ENCODE results near the gene SSBP3. TPM values are rescaled to one million over a fixed set of nuclear protein-coding genes. Genes with fewer than 3 reads are reported as not detected.

SSBP3 gene
- total and polyA plus RNA-seq, 9 of the 15 experiments (the other 6 are each of a cell fraction or from before 2014, with no cell fraction given): 8.7 to 108 (median 33.8) TPM

DNA sequence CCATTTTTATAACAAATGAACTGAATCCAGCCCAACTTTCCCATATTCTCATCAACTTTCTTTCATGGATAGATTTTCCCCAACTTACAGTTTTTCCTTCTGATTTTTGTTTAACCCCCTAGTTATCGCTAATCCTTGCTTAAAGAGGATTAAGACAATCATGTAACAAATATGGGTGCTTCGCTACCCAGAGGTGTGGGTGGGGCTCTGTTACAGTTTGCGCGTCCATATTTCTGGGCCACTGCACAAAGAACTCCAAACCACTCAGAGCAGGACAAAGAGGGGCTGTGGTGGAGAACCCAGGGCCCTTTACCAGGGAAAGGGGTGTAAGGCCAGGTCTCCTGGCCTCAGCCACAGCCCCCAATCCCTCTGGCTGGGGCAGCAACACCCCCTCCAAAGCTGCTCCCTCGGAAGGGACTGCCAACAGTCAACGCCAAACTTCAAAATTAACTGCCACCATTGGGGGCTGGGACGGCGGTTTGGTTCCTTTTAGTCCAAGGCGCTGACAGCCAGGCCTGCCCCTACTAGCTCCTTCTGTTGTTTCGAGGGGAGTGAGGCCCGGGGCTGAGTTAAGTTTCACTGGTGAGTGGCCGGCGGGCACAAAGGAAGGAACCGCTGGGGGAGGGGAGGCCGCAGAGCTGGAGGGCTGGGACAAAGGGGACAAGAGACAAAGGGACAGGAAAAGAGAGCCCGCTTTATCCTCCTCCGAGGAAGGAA, 27.9 kb downstream of the SSBP3 start:
- POLR2A ChIA-PET: interaction anchor here (0.6 to 1.3 kb wide), 5 partner anchors 14 to 156 kb away, joined by 3 to 4 read pairs (median 3); no protein-coding TSS in a partner anchor
- H2AFZ ChIP-seq (ENCODE audit: low read depth, low read length): no peak overlapping the region

More for the DNA sequence above, 27.9 kb downstream of the SSBP3 start:
- Histone ChIP-seq H3K27ac (ENCODE audit: extremely low read depth, low read depth, low read length) (peak overlapping the region; percentile 91), H3K9ac (ENCODE audit: insufficient read depth in 1 of 2, low read depth in 2 of 2, low read length in 2 of 2) (peak overlapping the region; percentile 72 to 87), H3K4me3 (no peak overlapping the region), H3K4me1 (replicated peaks in 1 of 2; ENCODE audit: control insufficient read depth in 2 of 2, insufficient read depth in 2 of 2, low read length in 2 of 2) (peaks cover 47 to 61% of the 10 kb centered on the region in 2 experiments), H4K20me1 (replicated peaks; ENCODE audit: control insufficient read depth, insufficient read depth, low read length) (peaks cover 15% of the 10 kb centered on the region; the same call in 1 of the 2 replicates), H3K27me3 (ENCODE audit: control insufficient read depth in 2 of 2, insufficient read depth in 2 of 2, low read length in 2 of 2) (no peaks in the 10 kb centered on the region), H3K4me2 (ENCODE audit: insufficient read depth, low read length) (peak overlapping the region; percentile 81; the same call in 1 of the 2 replicates), H3K9me1 (ENCODE audit: control insufficient read depth, insufficient read depth, low read length) (no peaks in the 10 kb centered on the region), H3K9me3 (replicated peaks; ENCODE audit: control insufficient read depth, insufficient read depth, low read depth, low read length) (no peaks in the 10 kb centered on the region), H3K79me2 (ENCODE audit: control insufficient read depth, insufficient read depth, low read length) (peaks cover 89% of the 10 kb centered on the region), H3K36me3 (ENCODE audit: control insufficient read depth, insufficient read depth, low read length) (peaks cover 52% of the 10 kb centered on the region; the same call in 2 of the 3 replicates)
- no peak for ATAC-seq
- in situ Hi-C loops (cut with MboI) (no loop called here), intact Hi-C loops (cut with micrococcal nuclease) (no loop called here)
- BruUV-seq (replicated peaks): no TSS peak
- TF ChIP-seq FOXA3 (CRISPR knock-in tag; conservative IDR thresholded peaks at IDR 0.05 in 1 of 2, IDR thresholded peaks at IDR 0.05 in 1 of 2) (0 out of 4 replicates have a peak, but pooled peaks of 1 of the 2 experiments have one; percentile 16), RB1 (IDR thresholded peaks at IDR 0.05; ENCODE audit: low read depth) (no peak), RBFOX2 (IDR thresholded peaks at IDR 0.05; ENCODE audit: low read depth, low read length) (0 out of 2 replicates have a peak, but pooled peaks have one; percentile 20), SNIP1 (IDR thresholded peaks at IDR 0.05; ENCODE audit: low read depth) (no peak)
- TF ChIP-seq, protein P1, sequence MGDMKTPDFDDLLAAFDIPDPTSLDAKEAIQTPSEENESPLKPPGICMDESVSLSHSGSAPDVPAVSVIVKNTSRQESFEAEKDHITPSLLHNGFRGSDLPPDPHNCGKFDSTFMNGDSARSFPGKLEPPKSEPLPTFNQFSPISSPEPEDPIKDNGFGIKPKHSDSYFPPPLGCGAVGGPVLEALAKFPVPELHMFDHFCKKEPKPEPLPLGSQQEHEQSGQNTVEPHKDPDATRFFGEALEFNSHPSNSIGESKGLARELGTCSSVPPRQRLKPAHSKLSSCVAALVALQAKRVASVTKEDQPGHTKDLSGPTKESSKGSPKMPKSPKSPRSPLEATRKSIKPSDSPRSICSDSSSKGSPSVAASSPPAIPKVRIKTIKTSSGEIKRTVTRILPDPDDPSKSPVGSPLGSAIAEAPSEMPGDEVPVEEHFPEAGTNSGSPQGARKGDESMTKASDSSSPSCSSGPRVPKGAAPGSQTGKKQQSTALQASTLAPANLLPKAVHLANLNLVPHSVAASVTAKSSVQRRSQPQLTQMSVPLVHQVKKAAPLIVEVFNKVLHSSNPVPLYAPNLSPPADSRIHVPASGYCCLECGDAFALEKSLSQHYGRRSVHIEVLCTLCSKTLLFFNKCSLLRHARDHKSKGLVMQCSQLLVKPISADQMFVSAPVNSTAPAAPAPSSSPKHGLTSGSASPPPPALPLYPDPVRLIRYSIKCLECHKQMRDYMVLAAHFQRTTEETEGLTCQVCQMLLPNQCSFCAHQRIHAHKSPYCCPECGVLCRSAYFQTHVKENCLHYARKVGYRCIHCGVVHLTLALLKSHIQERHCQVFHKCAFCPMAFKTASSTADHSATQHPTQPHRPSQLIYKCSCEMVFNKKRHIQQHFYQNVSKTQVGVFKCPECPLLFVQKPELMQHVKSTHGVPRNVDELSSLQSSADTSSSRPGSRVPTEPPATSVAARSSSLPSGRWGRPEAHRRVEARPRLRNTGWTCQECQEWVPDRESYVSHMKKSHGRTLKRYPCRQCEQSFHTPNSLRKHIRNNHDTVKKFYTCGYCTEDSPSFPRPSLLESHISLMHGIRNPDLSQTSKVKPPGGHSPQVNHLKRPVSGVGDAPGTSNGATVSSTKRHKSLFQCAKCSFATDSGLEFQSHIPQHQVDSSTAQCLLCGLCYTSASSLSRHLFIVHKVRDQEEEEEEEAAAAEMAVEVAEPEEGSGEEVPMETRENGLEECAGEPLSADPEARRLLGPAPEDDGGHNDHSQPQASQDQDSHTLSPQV (IDR thresholded peaks at IDR 0.05): peak; percentile 31; the same call in 1 of the 2 replicates
- TF ChIP-seq, protein P2, sequence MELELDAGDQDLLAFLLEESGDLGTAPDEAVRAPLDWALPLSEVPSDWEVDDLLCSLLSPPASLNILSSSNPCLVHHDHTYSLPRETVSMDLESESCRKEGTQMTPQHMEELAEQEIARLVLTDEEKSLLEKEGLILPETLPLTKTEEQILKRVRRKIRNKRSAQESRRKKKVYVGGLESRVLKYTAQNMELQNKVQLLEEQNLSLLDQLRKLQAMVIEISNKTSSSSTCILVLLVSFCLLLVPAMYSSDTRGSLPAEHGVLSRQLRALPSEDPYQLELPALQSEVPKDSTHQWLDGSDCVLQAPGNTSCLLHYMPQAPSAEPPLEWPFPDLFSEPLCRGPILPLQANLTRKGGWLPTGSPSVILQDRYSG (tag; conservative IDR thresholded peaks at IDR 0.05; ENCODE audit: low read depth): 0 out of 2 replicates have a peak, but pooled peaks have one; percentile 19
- TF ChIP-seq, protein P3, sequence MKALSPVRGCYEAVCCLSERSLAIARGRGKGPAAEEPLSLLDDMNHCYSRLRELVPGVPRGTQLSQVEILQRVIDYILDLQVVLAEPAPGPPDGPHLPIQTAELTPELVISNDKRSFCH (CRISPR knock-in tag; IDR thresholded peaks at IDR 0.05): no peak
- TF ChIP-seq, protein P3 (tag; IDR thresholded peaks at IDR 0.05): 0 out of 2 replicates have a peak, but pooled peaks have one; percentile 53
- CTCF ChIA-PET (ENCODE audit: low intra/inter-chr PET ratio): no interaction called here
- WGBS (ENCODE audit: insufficient coverage, low coverage, missing lambda C conversion rate): 69% methylated on average over 15 of the region's 17 CpGs
- no peak for DNase-seq (ENCODE audit: extremely low read depth in 1 of 4, low spot score in 3 of 4)
- peak; percentile 32 for FAIRE-seq
